Endothelial cell of hepatic sinusoid (primary cell): ENCODE data around the gene ADCY10.
"Not testable (repeated sequence)": the region's sequence is repeated elsewhere in the genome, so short reads cannot be mapped to it uniquely, and the experiment has no call there.

Experiments used
- in situ Hi-C: cut with HindIII; loops from 2 replicates; pipeline ENCODE4 v1.10.0; 2017; ENCODE audit warnings: low sequenced_read_pairs

ADCY10 gene

DNA sequence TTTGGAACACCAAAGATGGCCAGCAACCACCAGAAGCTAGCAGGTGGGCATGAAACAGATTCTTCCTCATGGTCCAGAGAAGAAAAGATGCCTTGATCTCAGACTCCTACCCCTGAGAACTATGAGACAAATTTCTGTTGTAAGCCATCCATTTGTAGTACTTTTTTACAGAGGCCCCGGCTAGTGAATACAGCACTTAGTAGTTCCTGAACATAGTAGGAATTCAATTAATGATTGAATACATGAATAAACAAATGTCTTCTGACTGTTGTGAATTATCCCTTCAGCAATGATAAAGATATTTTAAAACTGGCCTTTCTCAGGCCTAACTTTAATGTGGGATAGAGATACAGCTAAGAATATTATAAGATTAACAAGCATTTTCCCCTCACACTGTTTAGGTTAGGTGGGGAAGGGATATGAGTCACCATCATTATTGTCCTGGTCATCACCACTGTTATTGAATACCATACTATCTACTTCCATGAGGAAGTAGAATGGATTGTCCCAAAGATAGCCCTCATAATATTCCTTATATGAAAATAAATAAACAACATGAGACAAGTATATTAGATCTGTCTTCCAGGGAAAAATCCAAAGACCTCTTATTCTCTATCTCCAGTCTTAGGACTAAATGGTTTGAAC is 51.4 kb downstream of the ADCY10 start:
- in situ Hi-C loops, result no loop called here

DNA sequence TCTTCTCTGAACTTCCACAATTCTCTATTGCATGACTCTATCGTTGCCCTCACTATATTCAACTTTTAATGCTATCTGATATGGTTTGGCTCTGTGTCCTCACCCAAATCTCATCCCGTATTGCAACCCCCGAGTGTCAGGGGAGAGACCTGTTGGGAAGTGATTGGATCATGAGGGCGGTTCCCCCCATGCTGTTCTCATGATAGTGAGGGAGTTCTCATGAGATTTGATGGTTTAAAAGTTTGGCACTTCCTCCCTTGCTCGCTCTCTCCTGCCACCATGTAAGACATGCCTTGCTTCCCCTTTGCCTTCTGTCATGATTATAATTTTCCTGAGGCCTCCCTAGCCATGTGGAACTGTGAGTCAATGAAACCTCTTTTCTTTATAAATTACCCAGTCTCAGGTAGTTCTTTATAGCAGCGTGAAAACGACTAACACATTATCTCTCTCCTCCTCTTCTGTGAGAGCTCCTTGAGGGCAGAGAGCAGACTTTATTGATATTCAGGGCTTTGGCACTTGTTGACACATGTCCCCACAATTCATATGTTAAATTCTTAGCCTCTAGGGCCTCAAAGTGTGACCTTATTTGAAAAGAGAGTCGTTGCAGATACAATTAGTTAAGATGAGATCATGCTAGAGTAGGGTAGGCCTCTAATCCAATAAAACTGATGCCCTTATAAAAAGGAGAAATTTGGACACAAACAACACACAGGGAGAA is 52.1 kb downstream of the ADCY10 start:
- in situ Hi-C loops, result no loop called here

DNA sequence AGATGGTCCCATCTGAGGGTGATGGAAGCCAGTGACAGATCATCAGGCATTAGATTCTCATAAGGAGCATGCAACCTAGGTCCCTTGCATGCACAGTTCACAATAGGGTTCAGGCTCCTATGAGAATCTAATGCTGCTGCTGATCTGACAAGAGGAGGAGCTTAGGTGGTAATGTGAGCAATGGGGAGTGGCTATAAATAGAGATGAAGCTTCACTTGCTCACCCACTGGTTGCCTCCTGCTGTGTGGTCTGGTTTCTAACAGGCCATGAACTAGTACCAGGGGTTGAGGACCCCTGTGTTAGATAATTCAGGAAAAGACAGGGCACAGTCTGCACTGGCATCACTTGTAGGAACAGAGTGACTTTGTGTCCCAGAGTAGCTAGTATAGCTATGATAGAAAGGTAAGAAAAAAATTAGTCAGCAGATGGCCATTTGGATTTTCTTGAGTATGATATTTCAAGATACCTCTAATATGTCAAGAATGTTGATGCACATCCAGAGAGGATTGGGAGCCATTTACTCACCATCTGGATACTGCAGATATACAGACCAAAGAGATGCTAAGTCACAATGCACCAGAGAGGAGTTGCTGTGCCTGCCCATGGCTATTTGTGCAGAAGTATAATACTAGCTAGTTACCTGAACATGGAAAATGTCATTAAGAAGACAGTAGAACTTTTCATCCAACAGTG is 53.6 kb downstream of the ADCY10 start:
- in situ Hi-C loops, result no loop called here

DNA sequence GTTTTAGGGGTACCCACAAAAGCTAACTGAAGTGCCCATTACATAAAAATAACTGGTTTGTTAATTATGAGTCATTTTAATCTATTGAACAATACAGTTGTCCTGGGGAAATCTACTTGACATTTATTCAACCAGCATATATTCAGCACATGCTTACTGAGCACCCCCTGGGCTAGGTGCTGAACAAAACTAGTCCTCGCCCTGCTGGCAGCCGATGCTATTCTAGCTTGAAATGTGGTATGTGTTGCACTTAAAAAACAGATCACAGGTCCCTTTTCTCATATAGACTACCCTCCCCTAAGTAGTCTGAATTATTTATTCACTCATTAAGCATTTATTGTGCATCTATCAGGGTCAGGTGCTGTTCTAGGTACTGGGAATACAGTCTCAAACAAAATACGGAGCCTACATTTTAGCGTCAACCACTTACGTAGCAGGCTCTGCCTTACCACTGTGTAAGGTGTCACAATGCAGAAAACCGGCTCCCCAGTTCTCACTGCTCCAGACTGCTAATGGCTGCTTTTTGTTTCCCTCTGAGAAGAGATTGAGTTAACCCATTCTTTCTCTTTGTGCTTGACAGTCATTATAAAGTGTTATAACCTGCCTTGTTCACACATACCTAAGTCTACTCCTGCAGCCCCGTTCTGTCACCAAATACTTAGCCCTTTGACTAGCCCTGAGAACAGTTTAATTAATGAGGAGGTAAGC is 57.1 kb downstream of the ADCY10 start:
- in situ Hi-C loops, result loop anchor here (5.0 kb wide), 1 partner anchor 40 kb away; no protein-coding TSS in a partner anchor

DNA sequence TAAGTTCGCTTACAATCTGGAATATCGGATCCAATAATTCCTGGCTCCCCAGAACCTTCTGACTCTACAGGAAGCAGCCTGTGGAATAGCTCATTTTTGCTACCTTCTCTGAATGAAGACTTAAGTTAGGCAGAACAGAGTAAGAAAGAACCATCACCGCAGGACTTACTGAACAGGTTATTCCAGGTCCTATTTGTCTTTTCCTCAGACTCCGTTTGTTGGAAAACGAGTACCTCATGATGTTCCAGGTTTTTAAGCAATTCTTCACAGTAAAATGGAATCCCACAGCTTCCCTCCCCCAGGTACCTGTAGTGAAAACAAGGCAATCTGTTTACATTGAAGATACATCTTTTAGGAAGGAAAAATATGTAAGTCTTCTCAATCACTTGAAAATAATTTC is 59.8 kb downstream of the ADCY10 start:
- in situ Hi-C loops, result no loop called here

DNA sequence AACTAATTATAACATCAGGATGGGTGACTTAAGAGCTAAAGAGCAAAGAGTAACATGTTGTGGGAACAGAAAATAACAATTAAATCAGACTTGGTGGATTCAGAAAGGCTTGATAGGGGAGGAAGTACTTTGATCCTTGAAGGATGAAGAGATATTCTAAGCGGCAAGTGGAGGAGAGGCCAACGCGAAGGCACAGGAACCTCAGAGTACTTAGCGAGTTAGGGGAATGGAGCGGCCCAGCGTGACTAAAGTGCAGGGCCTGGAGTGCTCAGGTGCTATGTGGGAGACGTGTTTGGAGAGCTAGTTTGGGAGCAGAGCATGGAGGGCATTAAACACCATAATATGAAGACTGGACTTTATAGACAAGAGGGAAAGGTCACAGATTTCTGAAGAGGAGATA is 64.3 kb downstream of the ADCY10 start:
- in situ Hi-C loops, result no loop called here

DNA sequence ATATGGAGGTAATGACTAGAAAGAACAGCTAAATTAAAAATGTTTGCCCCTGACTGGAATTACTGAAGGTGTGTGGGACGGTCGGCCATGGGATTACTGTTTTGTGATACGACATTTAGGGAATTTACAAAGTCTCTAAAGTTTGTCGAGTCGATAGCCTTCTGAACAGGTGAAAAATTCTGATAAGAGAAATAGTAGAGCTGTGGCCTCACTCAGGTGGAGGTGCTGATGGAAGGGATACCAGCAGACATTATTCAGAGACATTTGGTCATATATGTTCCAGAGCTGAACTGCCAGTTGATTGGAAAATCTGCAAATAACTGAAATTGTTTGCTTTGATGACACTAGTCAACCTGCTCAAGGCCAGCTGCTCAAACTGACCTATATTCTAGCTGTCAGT is 71.1 kb downstream of the ADCY10 start:
- in situ Hi-C loops, result no loop called here

DNA sequence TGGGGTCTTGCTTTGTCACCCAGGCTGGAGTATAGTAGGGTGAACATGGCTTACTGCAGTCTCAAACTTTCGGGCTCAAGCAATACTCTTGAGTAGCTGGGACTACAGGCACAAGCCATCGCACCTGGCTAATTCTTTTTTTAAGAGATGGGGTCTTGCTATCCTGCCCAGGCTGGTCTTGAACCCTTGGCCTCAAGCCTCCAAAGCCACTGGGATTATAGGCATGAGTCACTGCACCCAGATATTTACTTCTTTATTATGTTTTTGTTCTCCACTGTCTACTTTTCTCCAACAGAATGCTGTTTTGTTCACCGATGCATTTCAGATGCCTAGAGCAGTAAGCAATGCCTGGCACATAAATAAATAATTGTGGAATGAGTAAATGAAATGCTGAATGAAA is 72.4 kb downstream of the ADCY10 start:
- in situ Hi-C loops, result no loop called here

DNA sequence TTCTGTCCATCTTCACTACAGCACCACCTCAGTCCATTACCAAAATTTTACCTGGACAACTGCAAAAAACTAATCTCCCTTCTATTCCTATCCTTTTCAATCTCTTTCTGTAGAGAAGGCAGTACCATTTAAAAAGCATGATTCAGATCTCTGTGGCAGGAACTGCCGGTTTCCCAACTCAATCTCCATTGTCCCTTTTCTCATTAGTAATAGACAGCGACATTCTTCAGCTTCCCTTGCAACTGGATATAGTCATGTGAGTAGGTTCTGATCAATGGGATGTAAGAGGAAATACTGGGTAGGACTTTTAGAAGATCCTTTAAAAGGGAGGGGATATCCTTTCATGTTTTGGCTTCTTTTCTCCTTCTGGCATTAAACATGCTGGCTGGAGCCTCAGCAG is 74.9 kb downstream of the ADCY10 start:
- in situ Hi-C loops, result no loop called here

DNA sequence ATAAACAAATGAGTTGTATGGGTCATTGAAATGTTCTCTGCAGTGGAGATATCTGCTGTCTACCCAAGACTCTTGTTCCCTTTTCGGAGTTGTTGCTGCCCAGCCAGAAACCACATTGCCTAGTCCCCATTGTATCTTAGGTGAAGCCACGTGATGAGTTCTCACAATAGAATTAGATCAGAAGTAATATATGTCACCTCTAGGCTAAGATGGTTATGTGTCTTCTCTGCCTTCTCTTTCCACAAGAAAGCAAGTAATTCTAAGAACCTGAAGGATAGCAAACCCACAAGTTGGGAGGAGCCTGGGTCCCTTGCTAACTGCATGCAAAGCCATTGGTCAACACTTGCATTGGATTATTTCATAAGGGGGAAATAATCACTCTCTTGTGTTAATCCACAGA is 76.6 kb downstream of the ADCY10 start:
- in situ Hi-C loops, result no loop called here

DNA sequence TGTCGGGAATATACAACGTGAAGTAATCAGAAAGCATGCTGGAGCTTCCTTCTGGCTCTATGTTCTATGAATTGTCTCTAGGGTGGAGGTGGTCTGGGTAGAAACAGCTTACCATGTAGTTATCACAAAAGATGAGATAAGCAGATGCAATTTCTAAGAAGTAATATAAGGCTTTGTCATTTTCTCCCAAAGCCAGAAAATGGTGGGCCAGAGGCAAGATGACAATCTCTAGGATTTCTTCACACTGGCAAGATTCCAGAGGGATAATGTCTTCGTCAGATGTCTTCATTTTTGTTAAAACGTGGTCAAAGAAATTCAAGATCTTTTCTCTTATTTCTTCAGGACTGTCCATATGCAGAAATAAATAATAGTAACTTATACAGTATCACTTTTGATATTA is 77.7 kb downstream of the ADCY10 start:
- in situ Hi-C loops, result no loop called here

DNA sequence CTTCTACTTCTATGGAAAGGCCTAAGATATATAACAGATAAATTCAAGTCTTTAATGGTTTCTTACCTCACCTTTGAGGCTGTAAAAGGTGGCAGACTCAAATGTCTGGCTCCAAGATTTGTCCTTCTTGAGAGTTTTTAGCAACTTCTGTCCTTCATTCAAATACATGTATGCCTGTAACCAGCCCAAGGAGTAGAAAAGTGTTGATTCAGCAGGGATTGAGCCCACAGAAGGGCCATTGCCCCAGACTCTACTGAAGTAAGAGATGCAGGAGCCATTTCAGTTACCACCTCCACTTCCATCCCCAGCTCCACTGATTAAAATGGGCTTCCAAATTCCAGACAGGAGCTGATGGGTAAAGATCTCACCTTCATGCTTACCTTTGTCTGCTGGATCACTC is 80.0 kb downstream of the ADCY10 start:
- in situ Hi-C loops, result no loop called here

DNA sequence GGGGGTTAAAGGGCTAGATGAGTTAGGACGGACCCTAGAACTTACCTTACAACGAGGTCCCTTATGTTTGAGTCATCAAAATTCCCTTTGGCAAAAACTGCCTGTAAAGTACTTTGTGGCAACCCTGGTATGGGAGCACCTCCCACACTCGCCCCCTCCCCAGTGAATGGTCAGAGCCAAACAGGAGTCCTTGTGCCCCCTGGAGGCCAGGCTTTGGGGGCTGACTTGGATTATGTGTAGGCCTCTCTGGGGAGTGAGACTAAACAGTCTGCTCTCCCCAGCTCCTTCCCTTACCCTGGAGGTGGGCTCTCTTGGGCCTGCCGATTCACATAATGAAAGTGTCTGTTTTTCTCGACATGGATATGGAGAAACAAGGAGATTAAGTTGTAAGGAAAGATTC is 81.2 kb downstream of the ADCY10 start:
- in situ Hi-C loops, result no loop called here

DNA sequence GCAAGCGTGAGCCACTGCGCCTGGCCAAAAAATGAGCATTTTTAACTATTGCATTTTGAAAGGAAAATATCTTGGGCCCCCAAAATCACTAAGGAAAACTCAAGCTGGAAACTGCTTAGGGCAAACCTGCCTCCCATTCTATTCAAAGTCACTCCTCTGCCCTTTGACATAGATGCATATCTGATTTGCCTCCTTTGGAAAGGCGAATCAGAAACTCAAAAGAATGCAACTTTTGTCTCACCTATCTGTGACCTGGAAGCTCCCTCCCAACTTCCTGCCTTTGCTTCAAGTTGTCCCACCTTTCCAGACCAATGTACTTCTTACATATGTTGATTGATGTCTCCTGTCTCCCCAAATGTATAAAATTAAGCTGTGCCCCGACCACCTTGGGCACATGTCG is 83.3 kb downstream of the ADCY10 start:
- in situ Hi-C loops, result not testable (repeated sequence)

DNA sequence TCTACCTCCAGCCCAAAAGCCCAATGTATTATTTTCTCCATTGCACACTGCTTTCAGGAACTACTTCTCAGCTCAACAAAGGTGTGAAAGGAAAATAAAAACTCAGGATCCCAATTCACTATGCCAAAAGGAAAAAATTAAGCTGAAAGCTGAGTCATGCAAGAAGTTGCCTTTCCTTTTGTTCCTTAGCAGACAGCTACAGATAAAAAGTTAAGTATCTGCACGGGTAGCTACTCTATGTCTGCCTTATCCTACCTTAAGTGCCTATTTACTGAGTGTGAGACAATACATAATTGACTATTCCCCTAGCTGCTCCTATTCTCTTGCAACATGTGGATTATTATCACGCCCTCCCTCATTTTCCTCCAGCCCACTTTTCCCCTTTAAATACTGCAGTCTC is 84.1 kb downstream of the ADCY10 start:
- in situ Hi-C loops, result no loop called here

DNA sequence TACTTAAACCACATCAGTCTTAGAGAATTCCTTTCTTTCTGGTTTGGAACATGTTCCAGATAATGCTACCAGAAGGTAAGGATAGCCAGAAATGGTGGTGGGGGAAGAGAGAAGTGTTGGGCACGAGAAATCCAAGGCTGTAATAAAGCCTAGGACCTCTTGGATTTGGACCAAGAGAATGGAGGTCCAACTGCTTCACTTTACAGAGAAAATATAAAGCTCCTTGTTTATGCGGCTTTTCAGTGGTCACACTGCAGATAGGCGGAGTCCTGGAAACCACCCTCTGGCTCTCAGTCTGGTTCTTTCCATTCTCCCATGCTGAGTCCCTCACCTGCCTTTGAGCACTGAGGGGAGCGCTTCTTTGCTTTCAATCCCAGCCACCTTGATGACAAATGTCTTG is 87.8 kb downstream of the ADCY10 start:
- in situ Hi-C loops, result no loop called here

DNA sequence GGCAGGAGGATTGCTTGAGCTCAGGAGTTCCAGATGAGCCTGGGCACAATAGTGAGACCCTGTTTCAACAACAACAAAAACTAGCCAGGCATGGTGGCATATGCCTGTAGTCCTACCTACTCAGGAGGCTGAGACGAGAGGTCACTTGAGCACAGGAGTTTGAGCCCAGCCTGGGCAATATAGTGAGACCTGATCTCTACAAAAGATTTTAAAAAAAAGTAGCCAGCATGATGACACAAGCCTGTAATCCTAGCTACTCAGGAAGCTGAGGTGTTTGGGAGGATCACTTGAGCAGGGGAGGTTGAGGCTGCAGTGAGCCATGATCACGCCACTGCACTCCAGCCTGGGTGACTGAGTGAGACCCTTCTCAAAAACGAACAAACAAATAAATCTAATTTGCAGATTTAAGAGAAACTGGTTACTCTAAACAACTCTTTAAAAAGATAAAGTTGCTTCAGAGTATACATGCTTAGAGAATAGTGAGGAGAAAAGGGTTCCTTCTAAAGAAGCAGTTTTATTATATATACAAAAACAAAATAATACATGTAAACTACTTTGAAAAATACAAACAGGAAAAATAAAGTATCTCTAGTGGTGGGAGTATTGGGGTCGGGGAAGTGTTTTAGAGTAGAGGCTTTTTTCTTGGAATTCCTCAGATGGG is 88.4 kb downstream of the ADCY10 start:
- in situ Hi-C loops, result no loop called here

DNA sequence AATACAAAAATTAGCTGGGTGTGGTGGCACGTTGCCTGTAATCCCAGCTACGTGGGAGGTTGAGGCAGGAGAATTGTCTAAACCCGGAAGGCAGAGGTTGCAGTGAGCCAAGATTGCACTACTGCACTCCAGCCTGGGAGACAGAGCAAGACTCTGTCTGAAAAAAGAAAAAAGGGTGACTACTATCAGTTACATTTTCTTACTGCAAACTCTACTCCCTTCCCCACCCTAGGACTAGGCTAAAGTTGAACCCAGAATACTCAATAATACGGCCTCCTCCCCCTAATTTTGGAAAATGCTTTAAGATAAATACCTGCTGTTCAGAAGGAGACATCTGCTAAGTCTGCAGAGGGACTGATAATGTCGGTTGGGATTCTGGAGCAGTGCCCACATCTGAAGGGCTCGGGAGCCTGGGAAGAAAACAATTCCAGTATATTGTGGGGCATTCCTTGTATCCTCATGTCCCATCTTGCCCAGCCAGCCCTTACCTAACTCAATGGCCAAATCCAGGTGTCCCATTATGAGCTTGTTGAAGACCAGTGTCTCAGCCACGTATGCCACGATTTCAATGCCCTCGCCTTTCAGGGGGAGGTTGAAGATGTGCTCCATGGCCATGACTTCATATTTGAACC is 89.7 kb downstream of the ADCY10 start:
- in situ Hi-C loops, result no loop called here

DNA sequence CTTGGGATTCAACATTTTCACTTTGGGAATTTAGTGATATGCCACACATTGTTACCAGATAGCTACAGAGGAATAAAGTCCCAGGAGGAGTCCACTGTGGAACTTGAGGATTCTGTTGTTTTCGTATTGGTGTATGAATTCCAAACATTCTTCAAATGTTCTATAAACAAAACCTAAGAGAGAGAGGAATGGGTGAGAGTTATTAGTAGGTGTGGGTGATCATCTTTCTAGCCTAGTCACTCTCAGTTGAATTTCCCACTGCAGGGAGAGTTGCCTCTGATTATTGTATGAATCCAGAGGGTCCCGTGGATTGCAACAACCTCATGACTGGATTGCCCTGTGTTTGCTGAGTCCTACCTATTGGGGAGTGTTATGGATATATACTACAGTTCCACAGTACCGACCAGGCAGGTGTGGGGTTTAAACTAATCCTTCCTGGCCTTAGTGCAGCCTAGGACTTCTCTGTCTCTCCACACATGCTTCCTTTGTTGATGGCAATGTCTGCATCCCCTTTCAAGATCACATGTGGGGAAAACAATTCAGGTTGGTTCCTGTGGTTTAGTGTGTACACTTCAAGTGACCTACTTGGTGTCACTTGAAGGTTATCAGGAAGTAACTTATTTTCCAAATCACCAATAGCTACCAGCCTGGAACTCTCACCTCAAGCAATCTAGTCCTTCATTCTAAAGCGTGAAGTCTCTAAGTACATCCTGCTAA is 91.8 kb downstream of the ADCY10 start:
- in situ Hi-C loops, result no loop called here

DNA sequence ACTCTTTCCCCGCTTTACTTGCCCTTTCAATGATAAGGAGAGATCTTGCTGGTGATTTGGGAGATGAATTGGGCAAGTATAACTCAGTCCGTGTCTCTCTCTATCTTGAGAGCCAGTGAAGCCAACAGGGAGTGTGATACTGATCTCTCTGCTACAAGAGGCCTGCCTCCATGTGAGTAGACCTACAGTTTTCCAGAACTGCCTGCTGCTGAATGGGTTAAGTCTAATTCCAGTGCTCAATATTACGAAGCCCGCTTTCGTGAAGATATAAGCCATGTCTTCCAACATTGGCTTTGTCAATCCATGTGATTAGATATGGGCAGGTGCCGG is 92.6 kb downstream of the ADCY10 start:
- in situ Hi-C loops, result no loop called here
